GM21381 (cell line): Measurements from ENCODE around the gene OPN3.
A peak's percentile ranks its signal among the peaks of the same experiment; 100 is the strongest.

Experiments
- ATAC-seq: cut with Tn5 transposase; IDR thresholded peaks from one replicate; pipeline ENCODE4 v1.9.1; 2021; ENCODE audit warnings: mild to moderate bottlenecking, moderate library complexity; ENCODE audit not compliant: unreplicated experiment

The OPN3 gene

GRCh38 chr1:241593186-241593585 is 47.0 kb downstream of the OPN3 start:
- no peak for ATAC-seq

- peak; percentile 59 for ATAC-seq
Observed at GRCh38 chr1:241592273-241592958, 47.8 kb downstream of the OPN3 start.

- ATAC-seq: no peak
Observed at GRCh38 chr1:241591736-241592135, 48.4 kb downstream of the OPN3 start.

- no peak for ATAC-seq
Observed at GRCh38 chr1:241591317-241591716, 48.9 kb downstream of the OPN3 start.

GRCh38 chr1:241590719-241591118 is 49.5 kb downstream of the OPN3 start:
- ATAC-seq: no peak

GRCh38 chr1:241589521-241589920 is 50.6 kb downstream of the OPN3 start:
- ATAC-seq: no peak

GRCh38 chr1:241586905-241587512 is 53.2 kb downstream of the OPN3 start:
- no peak for ATAC-seq

GRCh38 chr1:241582921-241583321 is 57.2 kb downstream of the OPN3 start:
- no peak for ATAC-seq

GRCh38 chr1:241579434-241579833 is 60.7 kb downstream of the OPN3 start:
- no peak for ATAC-seq

GRCh38 chr1:241574154-241574553 is 66.0 kb downstream of the OPN3 start:
- no peak for ATAC-seq

- ATAC-seq: no peak
Observed at GRCh38 chr1:241569848-241570247, 70.3 kb downstream of the OPN3 start.

- ATAC-seq: no peak
Observed at GRCh38 chr1:241560849-241561187, 79.4 kb downstream of the OPN3 start.

- ATAC-seq: no peak
Observed at GRCh38 chr1:241560146-241560848, 79.9 kb downstream of the OPN3 start.

- no peak for ATAC-seq
Observed at GRCh38 chr1:241557551-241558193, 82.5 kb downstream of the OPN3 start.

GRCh38 chr1:241557031-241557430 is 83.1 kb downstream of the OPN3 start:
- ATAC-seq: no peak

- no peak for ATAC-seq
Observed at GRCh38 chr1:241555526-241555925, 84.6 kb downstream of the OPN3 start.

- ATAC-seq: no peak
Observed at GRCh38 chr1:241553886-241554592, 86.1 kb downstream of the OPN3 start.

- peak; percentile 79 for ATAC-seq
Observed at GRCh38 chr1:241551759-241552638, 88.2 kb downstream of the OPN3 start.

- ATAC-seq: no peak
Observed at GRCh38 chr1:241550318-241550717, 89.9 kb downstream of the OPN3 start.

- ATAC-seq: no peak
Observed at GRCh38 chr1:241548008-241548407, 92.2 kb downstream of the OPN3 start.
